Panc1 (cell line): ENCODE data around the gene POC1B. TPM values are rescaled to one million over a fixed set of nuclear protein-coding genes. Genes with fewer than 3 reads are reported as not detected.

Experiments
- ATAC-seq: fragments of 200-7000 bp; cut with Tn5 transposase; 2 replicates; pipeline ENCODE4 v1.9.1; 2020; ENCODE audit warnings: mild to moderate bottlenecking, moderate library complexity
- BruUV-seq: library from RNA; stranded (reverse); fragments of 400-500 nt; replicated peaks from 2 replicates; lab custom pipeline; 2021; lab: Mats Ljungman, UMichigan
- CTCF ChIA-PET: fragments of 300-600 bp; sonication (Branson Sonifier 250); formaldehyde crosslinking; loops from one replicate; lab custom pipeline; 2022; ENCODE audit warnings: antibody characterized with exemption; lab: Charles Lee
- POLR2A ChIA-PET: fragments of 300-600 bp; sonication (Branson Sonifier 250); formaldehyde crosslinking; loops from one replicate; lab custom pipeline; 2022; ENCODE audit warnings: antibody characterized with exemption; lab: Charles Lee
- DNase-seq: peaks from one replicate; pipeline ENCODE4 v3.0.0-alpha.2; 2010; ENCODE audit warnings: low read depth, low spot score
- H3K27ac ChIP-seq: 2 replicates; pipeline ENCODE4 v1.5.1; 2011; ENCODE audit warnings: mild to moderate bottlenecking, low read length, inconsistent platforms
- H3K27me3 ChIP-seq: fragments of 200-500 bp; sonication (Bioruptor generic); 2 replicates; pipeline ENCODE4 v1.6.0; 2014; ENCODE audit warnings: low read length, inconsistent platforms; ENCODE audit not compliant: control insufficient read depth, insufficient read depth
- H3K36me3 ChIP-seq: fragments of 200-500 bp; sonication (Bioruptor generic); 2 replicates; pipeline ENCODE4 v1.5.1; 2014; ENCODE audit warnings: inconsistent platforms, mild to moderate bottlenecking, low read length, moderate library complexity; ENCODE audit not compliant: control insufficient read depth, insufficient read depth
- H3K4me1 ChIP-seq: 2 replicates; pipeline ENCODE4 v1.5.1; 2011; ENCODE audit warnings: inconsistent platforms, mild to moderate bottlenecking, low read length, moderate library complexity; ENCODE audit not compliant: control insufficient read depth, insufficient read depth
- H3K4me3 ChIP-seq, 2 experiments: 2 replicates each; pipeline ENCODE4 v1.5.1; 2011 to 2012; ENCODE audit warnings: low read depth in 2 of 2, low read length in 2 of 2, mild to moderate bottlenecking in 2 of 2, inconsistent platforms in 1 of 2, moderate library complexity in 1 of 2
- H3K9me3 ChIP-seq: fragments of 200-500 bp; sonication (Bioruptor generic); 2 replicates; pipeline ENCODE4 v1.5.1; 2014; ENCODE audit warnings: low read depth, mild to moderate bottlenecking, inconsistent platforms, low read length, moderate library complexity; ENCODE audit not compliant: control insufficient read depth, insufficient read depth
- POLR2AphosphoS5 ChIP-seq: IDR thresholded peaks from 2 replicates; pipeline ENCODE4 v1.6.1; 2012; ENCODE audit warnings: mild to moderate bottlenecking, low read depth, low read length, moderate library complexity
- SIN3A ChIP-seq: IDR thresholded peaks from 2 replicates; pipeline ENCODE4 v1.6.1; 2012; ENCODE audit warnings: low read depth, mild to moderate bottlenecking, low read length, moderate library complexity, borderline replicate concordance; ENCODE audit not compliant: insufficient read depth
- TCF7L2 ChIP-seq: IDR thresholded peaks from 2 replicates; pipeline ENCODE4 v1.6.1; 2011; ENCODE audit warnings: mild to moderate bottlenecking, low read depth, low read length, inconsistent platforms
- in situ Hi-C: cut with HindIII; loops from 2 replicates; pipeline ENCODE4 v1.10.0; 2016; ENCODE audit warnings: low sequenced_read_pairs, low pct_unique_long_range_greater_than_20kb
- intact Hi-C: fragments of 100-400 bp; cut with micrococcal nuclease; formaldehyde crosslinking; loops from one replicate; pipeline ENCODE4 v1.10.0; 2022; ENCODE audit not compliant: unreplicated experiment
- total RNA-seq: library from RNA; stranded (reverse); gene quantifications from one replicate; pipeline ENCODE4 v1.2.1, GENCODE V29; 2021; ENCODE audit not compliant: unreplicated experiment
- TF ChIP-seq, protein P1 (sequence below), 2 experiments: IDR thresholded peaks; 2 replicates each; pipeline ENCODE4 v1.6.1; 2011 to 2012; ENCODE audit warnings: low read depth in 2 of 2, control low read depth in 1 of 2, low read length in 1 of 2, mild to moderate bottlenecking in 1 of 2, moderate library complexity in 1 of 2; ENCODE audit not compliant: insufficient read depth in 1 of 2
- TF ChIP-seq, protein P2 (sequence below): fragments of 450-650 bp; IDR thresholded peaks from 2 replicates; pipeline ENCODE4 v1.5.1; 2017; ENCODE audit warnings: mild to moderate bottlenecking

POC1B gene
- total RNA-seq, 1 experiment from 2014 or later = 7.3 TPM

DNA sequence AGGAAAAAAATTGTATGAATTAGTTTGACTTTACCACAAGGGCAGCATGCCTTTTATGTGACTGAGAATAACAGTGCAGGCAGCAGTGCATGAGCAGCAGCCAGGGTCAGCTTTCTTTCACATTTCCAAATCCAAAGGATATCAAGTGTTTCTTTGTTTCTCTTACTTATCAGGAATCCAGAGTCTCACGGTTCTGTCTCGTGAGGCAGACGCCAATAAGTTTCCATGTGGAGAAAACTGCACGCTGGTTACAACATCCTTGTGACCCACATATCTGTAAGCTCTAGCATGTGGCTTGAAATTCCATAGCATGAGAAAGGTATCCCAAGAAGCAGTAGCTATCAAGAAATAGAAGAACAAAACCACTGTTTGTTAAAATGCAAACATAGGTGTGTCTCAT, 28.8 kb downstream of the POC1B start:
- Histone ChIP-seq H3K9me3 (no peaks in the 10 kb centered on the region), H3K4me1 (no peaks in the 10 kb centered on the region), H3K27me3 (no peaks in the 10 kb centered on the region), H3K27ac (no peak overlapping the region), H3K4me3 (no peak overlapping the region), H3K36me3 (no peaks in the 10 kb centered on the region)
- TF ChIP-seq POLR2AphosphoS5 (no peak), TCF7L2 (no peak), SIN3A (no peak)
- TF ChIP-seq, protein P1, sequence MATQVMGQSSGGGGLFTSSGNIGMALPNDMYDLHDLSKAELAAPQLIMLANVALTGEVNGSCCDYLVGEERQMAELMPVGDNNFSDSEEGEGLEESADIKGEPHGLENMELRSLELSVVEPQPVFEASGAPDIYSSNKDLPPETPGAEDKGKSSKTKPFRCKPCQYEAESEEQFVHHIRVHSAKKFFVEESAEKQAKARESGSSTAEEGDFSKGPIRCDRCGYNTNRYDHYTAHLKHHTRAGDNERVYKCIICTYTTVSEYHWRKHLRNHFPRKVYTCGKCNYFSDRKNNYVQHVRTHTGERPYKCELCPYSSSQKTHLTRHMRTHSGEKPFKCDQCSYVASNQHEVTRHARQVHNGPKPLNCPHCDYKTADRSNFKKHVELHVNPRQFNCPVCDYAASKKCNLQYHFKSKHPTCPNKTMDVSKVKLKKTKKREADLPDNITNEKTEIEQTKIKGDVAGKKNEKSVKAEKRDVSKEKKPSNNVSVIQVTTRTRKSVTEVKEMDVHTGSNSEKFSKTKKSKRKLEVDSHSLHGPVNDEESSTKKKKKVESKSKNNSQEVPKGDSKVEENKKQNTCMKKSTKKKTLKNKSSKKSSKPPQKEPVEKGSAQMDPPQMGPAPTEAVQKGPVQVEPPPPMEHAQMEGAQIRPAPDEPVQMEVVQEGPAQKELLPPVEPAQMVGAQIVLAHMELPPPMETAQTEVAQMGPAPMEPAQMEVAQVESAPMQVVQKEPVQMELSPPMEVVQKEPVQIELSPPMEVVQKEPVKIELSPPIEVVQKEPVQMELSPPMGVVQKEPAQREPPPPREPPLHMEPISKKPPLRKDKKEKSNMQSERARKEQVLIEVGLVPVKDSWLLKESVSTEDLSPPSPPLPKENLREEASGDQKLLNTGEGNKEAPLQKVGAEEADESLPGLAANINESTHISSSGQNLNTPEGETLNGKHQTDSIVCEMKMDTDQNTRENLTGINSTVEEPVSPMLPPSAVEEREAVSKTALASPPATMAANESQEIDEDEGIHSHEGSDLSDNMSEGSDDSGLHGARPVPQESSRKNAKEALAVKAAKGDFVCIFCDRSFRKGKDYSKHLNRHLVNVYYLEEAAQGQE (IDR thresholded peaks at IDR 0.05; ENCODE audit: insufficient read depth in 1 of 2, low read depth in 2 of 2, low read length in 1 of 2) = no peak
- TF ChIP-seq, protein P2, sequence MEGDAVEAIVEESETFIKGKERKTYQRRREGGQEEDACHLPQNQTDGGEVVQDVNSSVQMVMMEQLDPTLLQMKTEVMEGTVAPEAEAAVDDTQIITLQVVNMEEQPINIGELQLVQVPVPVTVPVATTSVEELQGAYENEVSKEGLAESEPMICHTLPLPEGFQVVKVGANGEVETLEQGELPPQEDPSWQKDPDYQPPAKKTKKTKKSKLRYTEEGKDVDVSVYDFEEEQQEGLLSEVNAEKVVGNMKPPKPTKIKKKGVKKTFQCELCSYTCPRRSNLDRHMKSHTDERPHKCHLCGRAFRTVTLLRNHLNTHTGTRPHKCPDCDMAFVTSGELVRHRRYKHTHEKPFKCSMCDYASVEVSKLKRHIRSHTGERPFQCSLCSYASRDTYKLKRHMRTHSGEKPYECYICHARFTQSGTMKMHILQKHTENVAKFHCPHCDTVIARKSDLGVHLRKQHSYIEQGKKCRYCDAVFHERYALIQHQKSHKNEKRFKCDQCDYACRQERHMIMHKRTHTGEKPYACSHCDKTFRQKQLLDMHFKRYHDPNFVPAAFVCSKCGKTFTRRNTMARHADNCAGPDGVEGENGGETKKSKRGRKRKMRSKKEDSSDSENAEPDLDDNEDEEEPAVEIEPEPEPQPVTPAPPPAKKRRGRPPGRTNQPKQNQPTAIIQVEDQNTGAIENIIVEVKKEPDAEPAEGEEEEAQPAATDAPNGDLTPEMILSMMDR = no peak
- BruUV-seq = no TSS peak
- intact Hi-C loops (no loop called here), in situ Hi-C loops (no loop called here)
- CTCF ChIA-PET = no interaction called here
- no peak for ATAC-seq
- POLR2A ChIA-PET = no interaction called here
- DNase-seq = no peak

DNA sequence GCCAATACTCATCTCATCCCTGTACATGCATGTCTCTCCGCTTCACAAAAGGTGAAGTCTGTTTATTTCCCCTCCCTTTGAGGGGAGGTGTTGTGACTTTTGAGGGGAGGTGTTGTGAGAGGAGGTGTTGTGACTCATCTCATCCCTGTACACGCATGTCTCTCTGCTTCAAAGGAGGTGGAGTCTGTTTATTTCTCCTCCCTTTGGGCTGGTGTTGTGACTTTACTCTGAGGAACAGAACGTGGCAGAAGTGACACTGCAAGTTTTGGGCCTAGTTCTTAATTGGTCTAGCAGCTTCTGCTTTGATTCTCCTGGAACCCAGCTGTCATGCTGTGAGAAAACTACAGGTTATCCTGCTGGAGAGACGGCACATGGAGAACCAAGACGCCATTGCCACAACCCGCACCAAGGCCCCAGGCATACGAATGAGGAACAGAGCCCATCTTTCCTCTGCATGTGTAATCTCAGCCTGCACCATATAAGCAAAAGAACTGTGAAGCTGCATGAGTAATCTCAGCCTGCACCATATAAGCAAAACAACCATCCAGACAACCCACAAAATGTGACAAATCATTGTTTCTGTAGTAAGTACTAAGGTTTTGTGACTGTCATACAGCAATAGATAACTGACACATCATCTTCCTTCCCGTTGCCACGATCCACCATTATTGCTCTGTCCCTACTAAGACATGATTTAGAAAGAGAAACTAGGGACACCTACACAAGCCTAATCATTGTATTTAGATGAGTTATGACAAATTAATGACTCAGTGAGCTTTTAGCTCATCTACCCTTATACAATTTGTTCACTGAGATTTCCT, 31.2 kb downstream of the POC1B start:
- Histone ChIP-seq H3K4me3 (no peak overlapping the region), H3K27me3 (no peaks in the 10 kb centered on the region), H3K27ac (no peak overlapping the region), H3K9me3 (no peaks in the 10 kb centered on the region), H3K36me3 (no peaks in the 10 kb centered on the region), H3K4me1 (no peaks in the 10 kb centered on the region)
- in situ Hi-C loops (no loop called here), intact Hi-C loops (no loop called here)
- TF ChIP-seq, protein P2 = no peak
- TF ChIP-seq, protein P1 (IDR thresholded peaks at IDR 0.05; ENCODE audit: insufficient read depth in 1 of 2, low read depth in 2 of 2, low read length in 1 of 2) = no peak
- no TSS peak for BruUV-seq
- CTCF ChIA-PET = no interaction called here
- DNase-seq (no peak), ATAC-seq (no peak)
- POLR2A ChIA-PET = no interaction called here
